ENCODE data around the gene UCK2. TPM values are rescaled to one million over a fixed set of nuclear protein-coding genes. Genes with fewer than 3 reads are reported as not detected.
"Not testable (repeated sequence)": the region's sequence is repeated elsewhere in the genome, so short reads cannot be mapped to it uniquely, and the experiment has no call there.

Gene UCK2
- total RNA-seq, 3 donors from 2014 or later (not counting 1 experiment from before 2014, with no cell fraction given) = 12.8 to 20.5 (median 14.4) TPM

DNA sequence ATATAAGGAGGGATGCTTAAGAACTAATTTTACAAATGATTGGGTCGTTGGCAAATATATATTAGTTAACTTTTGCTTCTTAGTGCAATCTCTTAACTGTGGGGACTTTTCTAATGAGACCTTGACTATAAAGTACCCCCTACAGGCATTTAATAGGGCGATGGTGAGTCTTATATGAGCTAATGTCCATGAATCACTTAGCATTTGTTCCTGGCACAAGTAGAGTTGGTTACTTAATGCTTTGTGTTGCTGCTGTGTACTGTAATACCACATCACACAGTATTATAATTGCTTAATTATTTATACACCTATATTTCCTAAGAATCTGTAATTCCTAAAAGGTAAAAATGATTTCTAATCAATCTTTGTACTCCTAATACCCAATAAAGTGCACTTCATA, 33.5 kb upstream of the UCK2 start:
- Histone ChIP-seq H3K4me3 (ENCODE audit: low read length) (no peak overlapping the region), H3K27ac (ENCODE audit: low read length) (no peak overlapping the region), H3K36me3 (ENCODE audit: control insufficient read depth, insufficient read depth, low read length) (no peaks in the 10 kb centered on the region), H3K27me3 (ENCODE audit: control insufficient read depth, insufficient read depth, low read length) (peaks cover 3% of the 10 kb centered on the region), H3K4me1 (ENCODE audit: control insufficient read depth, insufficient read depth, low read length) (no peaks in the 10 kb centered on the region), H3K9me3 (ENCODE audit: control insufficient read depth, insufficient read depth, low read length) (no peaks in the 10 kb centered on the region)
- Mint-ChIP-seq H3K4me3 (no peak overlapping the region), H3K27me3 (ENCODE audit: low read depth in 2 of 2) (peaks cover 15 to 27% of the 10 kb centered on the region in 2 donors), H3K27ac (no peak overlapping the region), H3K9me3 (no peaks in the 10 kb centered on the region), H3K4me1 (no peaks in the 10 kb centered on the region), H3K36me3 (no peaks in the 10 kb centered on the region)
- intact Hi-C loops (cut with micrococcal nuclease) = no loop called here
- WGBS (ENCODE audit: insufficient coverage) = 60% methylated on average over 1 of the region's 2 CpGs
- no peak for DNase-seq
- ATAC-seq = no peak
- TF ChIP-seq, protein P1, sequence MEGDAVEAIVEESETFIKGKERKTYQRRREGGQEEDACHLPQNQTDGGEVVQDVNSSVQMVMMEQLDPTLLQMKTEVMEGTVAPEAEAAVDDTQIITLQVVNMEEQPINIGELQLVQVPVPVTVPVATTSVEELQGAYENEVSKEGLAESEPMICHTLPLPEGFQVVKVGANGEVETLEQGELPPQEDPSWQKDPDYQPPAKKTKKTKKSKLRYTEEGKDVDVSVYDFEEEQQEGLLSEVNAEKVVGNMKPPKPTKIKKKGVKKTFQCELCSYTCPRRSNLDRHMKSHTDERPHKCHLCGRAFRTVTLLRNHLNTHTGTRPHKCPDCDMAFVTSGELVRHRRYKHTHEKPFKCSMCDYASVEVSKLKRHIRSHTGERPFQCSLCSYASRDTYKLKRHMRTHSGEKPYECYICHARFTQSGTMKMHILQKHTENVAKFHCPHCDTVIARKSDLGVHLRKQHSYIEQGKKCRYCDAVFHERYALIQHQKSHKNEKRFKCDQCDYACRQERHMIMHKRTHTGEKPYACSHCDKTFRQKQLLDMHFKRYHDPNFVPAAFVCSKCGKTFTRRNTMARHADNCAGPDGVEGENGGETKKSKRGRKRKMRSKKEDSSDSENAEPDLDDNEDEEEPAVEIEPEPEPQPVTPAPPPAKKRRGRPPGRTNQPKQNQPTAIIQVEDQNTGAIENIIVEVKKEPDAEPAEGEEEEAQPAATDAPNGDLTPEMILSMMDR (IDR thresholded peaks at IDR 0.05) = no peak

DNA sequence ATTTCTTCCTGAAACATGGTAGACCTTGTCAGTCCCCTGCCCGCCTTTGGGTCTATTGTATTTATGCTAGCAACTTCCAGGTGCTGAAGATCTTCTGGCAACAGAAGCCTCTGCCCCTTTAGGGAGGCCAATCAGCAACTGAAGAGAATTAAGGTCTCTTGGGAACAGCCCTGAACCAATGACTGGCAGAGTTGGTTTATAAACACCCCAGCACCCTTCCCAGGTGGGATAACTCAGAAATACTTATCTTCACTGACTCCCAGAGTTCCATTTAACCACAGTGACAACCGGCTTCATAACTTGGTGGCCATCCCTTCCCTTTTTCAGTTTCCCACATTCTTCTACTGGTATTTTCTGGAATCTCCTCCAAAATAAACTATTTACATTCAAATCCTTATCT, 31.5 kb upstream of the UCK2 start:
- ATAC-seq (no peak), DNase-seq (no peak)
- TF ChIP-seq, protein P1 (IDR thresholded peaks at IDR 0.05) = no peak
- 97% methylated on average over 2 of the region's 2 CpGs for WGBS (ENCODE audit: insufficient coverage)
- intact Hi-C loops (cut with micrococcal nuclease) = no loop called here
- Mint-ChIP-seq H3K27ac (no peak overlapping the region), H3K4me3 (no peak overlapping the region), H3K27me3 (ENCODE audit: low read depth in 2 of 2) (peaks cover 18 to 35% of the 10 kb centered on the region in 2 donors), H3K4me1 (no peaks in the 10 kb centered on the region), H3K9me3 (no peaks in the 10 kb centered on the region), H3K36me3 (peaks cover 8% of the 10 kb centered on the region)
- Histone ChIP-seq H3K27me3 (ENCODE audit: control insufficient read depth, insufficient read depth, low read length) (peaks cover 3% of the 10 kb centered on the region), H3K4me1 (ENCODE audit: control insufficient read depth, insufficient read depth, low read length) (no peaks in the 10 kb centered on the region), H3K36me3 (ENCODE audit: control insufficient read depth, insufficient read depth, low read length) (no peaks in the 10 kb centered on the region), H3K4me3 (ENCODE audit: low read length) (no peak overlapping the region), H3K27ac (ENCODE audit: low read length) (no peak overlapping the region), H3K9me3 (ENCODE audit: control insufficient read depth, insufficient read depth, low read length) (no peaks in the 10 kb centered on the region)

DNA sequence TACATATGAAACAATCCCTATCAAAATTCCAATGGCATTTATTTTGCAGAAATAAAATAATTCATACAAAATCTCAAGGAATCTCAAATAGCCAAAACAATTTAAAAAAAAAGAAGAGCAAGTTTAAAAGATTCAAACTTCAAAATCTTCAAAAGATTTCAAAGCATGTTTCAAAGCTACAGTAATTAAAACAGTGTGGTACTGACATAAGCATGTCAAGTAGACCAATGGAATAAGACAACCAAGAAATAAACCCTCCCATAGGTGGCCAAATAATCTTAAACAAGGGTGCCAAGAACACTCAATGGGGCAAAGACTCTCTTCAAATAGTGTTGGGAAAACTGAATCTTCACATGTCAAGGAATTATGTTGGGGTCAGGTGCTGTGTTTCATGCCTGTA, 28.0 kb upstream of the UCK2 start:
- ATAC-seq (no peak), DNase-seq (no peak)
- Mint-ChIP-seq H3K27me3 (ENCODE audit: low read depth in 2 of 2) (peaks cover 16 to 21% of the 10 kb centered on the region in 2 donors), H3K4me3 (no peak overlapping the region), H3K27ac (no peak overlapping the region), H3K9me3 (no peaks in the 10 kb centered on the region), H3K36me3 (peaks cover 8% of the 10 kb centered on the region), H3K4me1 (no peaks in the 10 kb centered on the region)
- intact Hi-C loops (cut with micrococcal nuclease) = no loop called here
- Histone ChIP-seq H3K36me3 (ENCODE audit: control insufficient read depth, insufficient read depth, low read length) (no peaks in the 10 kb centered on the region), H3K27me3 (ENCODE audit: control insufficient read depth, insufficient read depth, low read length) (no peaks in the 10 kb centered on the region), H3K4me3 (ENCODE audit: low read length) (no peak overlapping the region), H3K9me3 (ENCODE audit: control insufficient read depth, insufficient read depth, low read length) (no peaks in the 10 kb centered on the region), H3K27ac (ENCODE audit: low read length) (no peak overlapping the region), H3K4me1 (ENCODE audit: control insufficient read depth, insufficient read depth, low read length) (no peaks in the 10 kb centered on the region)
- TF ChIP-seq, protein P1 (IDR thresholded peaks at IDR 0.05) = no peak

DNA sequence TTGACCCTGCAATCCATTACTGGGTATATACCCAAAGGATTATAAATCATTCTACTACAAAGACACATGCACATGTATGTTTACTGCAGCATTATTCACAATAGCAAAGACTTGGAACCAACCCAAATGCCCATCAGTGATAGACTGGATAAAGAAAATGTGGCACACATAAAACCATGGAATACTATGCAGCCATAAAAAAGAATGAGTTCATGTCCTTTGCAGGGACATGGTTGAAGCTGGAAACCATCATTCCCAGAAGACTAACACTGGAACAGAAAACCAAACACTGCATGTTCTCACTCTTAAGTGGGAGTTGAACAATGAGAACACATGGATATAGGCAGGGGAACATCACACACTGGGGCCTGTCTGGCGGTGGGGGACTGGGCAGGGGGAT, 22.9 kb upstream of the UCK2 start:
- WGBS (ENCODE audit: insufficient coverage) = 89% methylated on average over 1 of the region's 1 CpG
- H3K4me1 Mint-ChIP-seq; H3K4me3 ChIP-seq (ENCODE audit: low read length); H3K4me3 Mint-ChIP-seq; intact Hi-C loops (cut with micrococcal nuclease); H3K9me3 Mint-ChIP-seq; H3K36me3 ChIP-seq (ENCODE audit: control insufficient read depth, insufficient read depth, low read length); H3K27ac ChIP-seq (ENCODE audit: low read length); H3K27ac Mint-ChIP-seq; DNase-seq; ATAC-seq; H3K4me1 ChIP-seq (ENCODE audit: control insufficient read depth, insufficient read depth, low read length); H3K27me3 ChIP-seq (ENCODE audit: control insufficient read depth, insufficient read depth, low read length); H3K36me3 Mint-ChIP-seq; H3K9me3 ChIP-seq (ENCODE audit: control insufficient read depth, insufficient read depth, low read length): not testable (repeated sequence)
- H3K27me3 Mint-ChIP-seq (ENCODE audit: low read depth in 2 of 2) = peaks cover 11 to 23% of the 10 kb centered on the region in 2 donors
